Neuronal stem cell (in vitro differentiated cells): Measurements from ENCODE around the gene ACSS1.

Experiments used
- DNase-seq: peaks from one replicate; pipeline ENCODE4 v3.0.0-alpha.2; 2013; ENCODE audit warnings: low spot score
- H2AFZ ChIP-seq: one replicate; pipeline ENCODE4 v1.6.1; 2013; ENCODE audit warnings: mild to moderate bottlenecking, low read length, inconsistent platforms
- H2AK5ac ChIP-seq: 2 replicates; pipeline ENCODE4 v1.6.1; 2013; ENCODE audit warnings: low read depth, mild to moderate bottlenecking, inconsistent platforms, low read length, moderate library complexity, mixed read lengths
- H2BK120ac ChIP-seq: 2 replicates; pipeline ENCODE4 v1.6.1; 2013; ENCODE audit warnings: low read depth, mild to moderate bottlenecking, inconsistent platforms, low read length, moderate library complexity, mixed read lengths
- H2BK12ac ChIP-seq: one replicate; pipeline ENCODE4 v1.6.1; 2013; ENCODE audit warnings: low read length, inconsistent platforms
- H2BK15ac ChIP-seq: 2 replicates; pipeline ENCODE4 v1.6.1; 2013; ENCODE audit warnings: mild to moderate bottlenecking, low read length, inconsistent platforms, mixed read lengths
- H2BK5ac ChIP-seq: one replicate; pipeline ENCODE4 v1.6.1; 2013; ENCODE audit warnings: inconsistent platforms, mild to moderate bottlenecking, low read length, moderate library complexity
- H3K14ac ChIP-seq: one replicate; pipeline ENCODE4 v1.6.1; 2013; ENCODE audit warnings: low read length, inconsistent platforms
- H3K18ac ChIP-seq: 2 replicates; pipeline ENCODE4 v1.6.1; 2013; ENCODE audit warnings: low read length, inconsistent platforms
- H3K23ac ChIP-seq: 2 replicates; pipeline ENCODE4 v1.6.1; 2013; ENCODE audit warnings: low read depth, mild to moderate bottlenecking, mixed read lengths, low read length, inconsistent platforms; ENCODE audit not compliant: poor library complexity
- H3K27ac ChIP-seq: replicated peaks from 3 replicates; pipeline ENCODE4 v1.5.1; 2013; ENCODE audit warnings: low read length, inconsistent platforms
- H3K27me3 ChIP-seq, 3 experiments: 2 replicates each; pipeline ENCODE4 v1.6.1; 2013; ENCODE audit warnings: low read length in 3 of 3, mild to moderate bottlenecking in 2 of 3, inconsistent platforms in 1 of 3, low read depth in 1 of 3, mixed read lengths in 1 of 3, moderate library complexity in 1 of 3; ENCODE audit not compliant: control insufficient read depth in 3 of 3, insufficient read depth in 3 of 3
- H3K36me3 ChIP-seq, 2 donors: replicated peaks in 1 of 2; 2 replicates each; pipeline ENCODE4 v1.6.1; 2013; ENCODE audit warnings: low read length in 2 of 2; ENCODE audit not compliant: control insufficient read depth in 2 of 2, insufficient read depth in 2 of 2
- H3K4ac ChIP-seq: 2 replicates; pipeline ENCODE4 v1.6.1; 2013; ENCODE audit warnings: inconsistent platforms, mild to moderate bottlenecking, low read length, moderate library complexity
- H3K4me1 ChIP-seq, 2 donors: 1 replicate in 1 of 2; 2 replicates in 1 of 2; pipeline ENCODE4 v1.6.1; 2013; ENCODE audit warnings: low read length in 2 of 2, low read depth in 1 of 2; ENCODE audit not compliant: control insufficient read depth in 2 of 2, insufficient read depth in 1 of 2
- H3K4me2 ChIP-seq: one replicate; pipeline ENCODE4 v1.6.1; 2013; ENCODE audit warnings: mild to moderate bottlenecking, low read length, inconsistent platforms; ENCODE audit not compliant: insufficient read depth, poor library complexity, severe bottlenecking
- H3K4me3 ChIP-seq, 2 donors: 2 replicates each; pipeline ENCODE4 v1.5.1; 2013; ENCODE audit warnings: low read length in 2 of 2, mild to moderate bottlenecking in 2 of 2, inconsistent platforms in 1 of 2, moderate library complexity in 1 of 2
- H3K79me1 ChIP-seq: one replicate; pipeline ENCODE4 v1.6.1; 2013; ENCODE audit warnings: low read depth, mild to moderate bottlenecking, inconsistent platforms, low read length, moderate library complexity
- H3K9ac ChIP-seq: one replicate; pipeline ENCODE4 v1.6.1; 2013; ENCODE audit warnings: mild to moderate bottlenecking, low read depth, low read length, inconsistent platforms; ENCODE audit not compliant: poor library complexity
- H3K9me3 ChIP-seq, 2 donors: replicated peaks in 1 of 2; 2 replicates each; pipeline versions ENCODE3 to v1.6.1; 2013; ENCODE audit warnings: low read length in 2 of 2, mild to moderate bottlenecking in 2 of 2, inconsistent platforms in 1 of 2, low read depth in 1 of 2, mixed read lengths in 1 of 2, moderate library complexity in 1 of 2; ENCODE audit not compliant: control insufficient read depth in 2 of 2, insufficient read depth in 1 of 2
- H4K8ac ChIP-seq: one replicate; pipeline ENCODE4 v1.6.1; 2013; ENCODE audit warnings: low read depth, mild to moderate bottlenecking, inconsistent platforms, low read length, moderate library complexity
- H4K91ac ChIP-seq: one replicate; pipeline ENCODE4 v1.6.1; 2013; ENCODE audit warnings: low read length, low read depth, mild to moderate bottlenecking, inconsistent platforms; ENCODE audit not compliant: poor library complexity
- WGBS, 2 donors: extraction: QIAGEN DNeasy Blood & Tissue Kit; methylation state at CpG; one replicate each; pipeline ENCODE4 v1.1.7; 2013; ENCODE audit warnings: missing lambda C conversion rate in 2 of 2, mixed read lengths in 1 of 2; ENCODE audit not compliant: insufficient read length in 2 of 2, insufficient replicate concordance in 1 of 2; ENCODE audit errors: extremely low coverage in 2 of 2; 5-methylcytosine and 5-hydroxymethylcytosine counted together

Gene ACSS1

DNA sequence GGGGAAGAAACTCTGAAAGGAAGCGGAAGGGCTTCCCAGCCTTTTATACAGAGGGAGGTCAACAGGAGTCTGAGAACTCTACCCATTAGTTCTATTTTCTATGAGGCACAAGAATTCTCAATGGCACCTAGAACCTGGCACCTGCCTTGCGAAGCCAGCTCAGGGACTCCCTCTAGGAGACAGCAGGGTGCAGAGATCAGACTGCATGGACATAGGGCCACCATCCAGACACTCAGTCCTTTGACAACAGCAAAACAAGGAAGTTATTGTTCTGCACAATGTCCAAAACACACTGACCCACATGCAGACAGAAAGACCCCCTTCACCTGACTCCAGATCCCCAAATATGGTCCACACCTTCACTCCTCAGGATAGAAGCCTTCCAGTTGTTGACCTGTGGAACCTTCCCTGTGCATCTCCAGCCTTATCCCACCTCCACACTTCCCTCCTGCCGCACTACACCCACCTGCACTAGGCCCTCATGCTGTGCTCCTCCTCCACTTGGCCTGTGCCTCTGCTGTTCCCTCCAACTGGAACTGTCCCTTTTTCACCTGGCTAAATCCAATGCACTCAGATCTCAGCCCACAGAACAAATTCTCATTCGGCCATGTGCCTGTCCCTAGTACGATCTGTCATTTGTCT, 27.8 kb downstream of the ACSS1 start:
- H2AFZ ChIP-seq = no peak overlapping the region
- no peak overlapping the region for H3K4ac ChIP-seq
- no peaks in the 10 kb centered on the region for H3K79me1 ChIP-seq
- no peaks in the 10 kb centered on the region for H3K36me3 ChIP-seq
- H4K8ac ChIP-seq = no peak overlapping the region
- H2BK120ac ChIP-seq = no peak overlapping the region
- WGBS, 2 donors = no CpG with 5 or more reads among the region's 5 CpGs
- no peak overlapping the region for H3K4me3 ChIP-seq
- H3K23ac ChIP-seq = no peak overlapping the region
- no peak overlapping the region for H3K18ac ChIP-seq
- H2AK5ac ChIP-seq = no peak overlapping the region
- no peak overlapping the region for H2BK5ac ChIP-seq
- no peak overlapping the region for H3K14ac ChIP-seq
- H3K4me1 ChIP-seq = peaks cover 11 to 17% of the 10 kb centered on the region in 2 donors
- H2BK15ac ChIP-seq = no peak overlapping the region
- no peak overlapping the region for H2BK12ac ChIP-seq
- no peak overlapping the region for H3K27ac ChIP-seq
- peaks cover 0 to 2% of the 10 kb centered on the region in 2 donors for H3K9me3 ChIP-seq
- no peak overlapping the region for H3K4me2 ChIP-seq
- no peak overlapping the region for H3K9ac ChIP-seq
- DNase-seq = no peak
- H3K27me3 ChIP-seq = no peaks in the 10 kb centered on the region
- no peak overlapping the region for H4K91ac ChIP-seq

DNA sequence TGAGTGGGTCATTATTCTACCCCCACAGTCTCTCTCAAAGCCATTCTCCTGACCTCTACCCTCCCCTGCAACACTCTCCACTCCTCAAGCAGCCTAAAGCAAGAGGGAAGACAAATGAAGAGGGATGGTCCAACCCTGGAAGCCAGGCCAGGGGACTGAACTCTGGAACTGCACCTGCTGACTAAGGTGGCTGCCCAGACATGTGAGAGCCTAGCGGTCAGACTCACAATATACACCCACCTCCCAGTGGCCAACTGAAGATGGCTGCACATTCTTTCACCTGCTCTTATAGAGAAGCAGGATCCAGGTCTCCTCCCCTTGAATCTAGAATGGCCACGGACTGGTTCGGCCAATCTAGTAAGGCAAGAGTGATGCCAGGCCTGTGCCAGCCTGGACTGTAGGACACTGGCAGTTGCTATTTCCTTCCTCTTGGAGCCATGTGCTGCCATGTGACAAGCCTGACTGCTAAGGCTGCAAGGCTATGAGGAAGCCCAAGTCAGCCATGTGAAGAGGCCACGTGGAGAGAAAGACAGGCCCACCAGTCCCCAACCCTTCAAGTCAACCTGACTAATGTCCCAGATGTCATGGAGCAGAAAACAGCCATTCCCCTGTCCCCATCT, 31.8 kb downstream of the ACSS1 start:
- Histone ChIP-seq H4K8ac (no peak overlapping the region), H2BK5ac (no peak overlapping the region), H3K9me3 (no peaks in the 10 kb centered on the region), H2BK12ac (no peak overlapping the region), H2AFZ (no peak overlapping the region), H3K27me3 (no peaks in the 10 kb centered on the region), H2BK15ac (no peak overlapping the region), H3K4me3 (no peak overlapping the region), H3K4ac (no peak overlapping the region), H3K36me3 (no peaks in the 10 kb centered on the region), H3K18ac (no peak overlapping the region), H3K9ac (no peak overlapping the region), H3K79me1 (no peaks in the 10 kb centered on the region), H2BK120ac (no peak overlapping the region), H3K14ac (no peak overlapping the region), H3K4me1 (no peaks in the 10 kb centered on the region), H3K4me2 (no peak overlapping the region), H4K91ac (no peak overlapping the region), H3K23ac (peak overlapping the region; percentile 19), H3K27ac (no peak overlapping the region), H2AK5ac (no peak overlapping the region)
- no CpG with 5 or more reads among the region's 4 CpGs for WGBS, 2 donors
- DNase-seq = no peak

DNA sequence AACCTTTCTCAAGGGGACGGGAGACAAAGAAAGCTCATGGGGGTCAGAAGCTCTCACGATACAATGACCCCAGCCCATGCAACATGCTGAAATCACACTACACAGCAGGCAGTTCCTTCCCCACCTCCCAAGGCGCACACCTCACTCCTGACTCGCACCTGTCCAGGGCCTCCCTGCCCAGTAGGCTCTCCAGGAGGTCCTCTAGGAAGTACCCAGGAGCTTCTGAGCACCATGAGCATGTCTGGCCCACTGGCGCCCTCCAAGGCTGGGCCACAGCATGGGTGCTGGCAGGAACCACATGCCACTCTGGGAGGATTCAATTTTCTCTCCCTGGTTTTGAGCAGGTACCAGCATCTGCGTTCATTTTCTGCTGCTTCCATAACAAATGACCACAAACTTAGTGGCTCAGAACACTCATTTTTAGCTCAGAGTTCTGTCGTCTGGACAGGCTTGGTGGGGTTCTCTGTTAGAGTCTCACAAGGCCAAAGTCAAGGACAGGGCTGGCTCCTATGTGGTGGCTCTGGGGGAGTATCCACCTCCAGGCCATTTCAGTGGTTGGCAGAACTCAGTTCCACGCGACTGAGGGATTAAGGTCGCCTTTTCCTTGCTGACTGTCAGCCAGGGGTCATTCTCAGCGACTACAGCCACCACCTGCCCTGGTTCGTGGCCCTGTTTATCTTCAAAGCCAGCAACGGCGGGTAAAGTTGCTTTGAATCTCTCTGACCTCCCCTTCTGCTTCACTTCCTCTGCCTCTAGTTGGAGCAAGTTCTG, 32.7 kb downstream of the ACSS1 start:
- Histone ChIP-seq H3K36me3 (no peaks in the 10 kb centered on the region), H3K79me1 (no peaks in the 10 kb centered on the region), H3K4me3 (no peak overlapping the region), H3K23ac (no peak overlapping the region), H2BK12ac (no peak overlapping the region), H3K14ac (no peak overlapping the region), H3K27me3 (no peaks in the 10 kb centered on the region), H2AFZ (no peak overlapping the region), H4K91ac (no peak overlapping the region), H3K4me1 (no peaks in the 10 kb centered on the region), H3K4ac (no peak overlapping the region), H2BK15ac (no peak overlapping the region), H3K9ac (no peak overlapping the region), H2BK5ac (no peak overlapping the region), H3K4me2 (no peak overlapping the region), H3K27ac (no peak overlapping the region), H2BK120ac (no peak overlapping the region), H2AK5ac (peak overlapping the region; percentile 58), H4K8ac (no peak overlapping the region), H3K9me3 (no peaks in the 10 kb centered on the region), H3K18ac (peak overlapping the region; percentile 42)
- DNase-seq = no peak
- no CpG with 5 or more reads among the region's 14 CpGs for WGBS, 2 donors

DNA sequence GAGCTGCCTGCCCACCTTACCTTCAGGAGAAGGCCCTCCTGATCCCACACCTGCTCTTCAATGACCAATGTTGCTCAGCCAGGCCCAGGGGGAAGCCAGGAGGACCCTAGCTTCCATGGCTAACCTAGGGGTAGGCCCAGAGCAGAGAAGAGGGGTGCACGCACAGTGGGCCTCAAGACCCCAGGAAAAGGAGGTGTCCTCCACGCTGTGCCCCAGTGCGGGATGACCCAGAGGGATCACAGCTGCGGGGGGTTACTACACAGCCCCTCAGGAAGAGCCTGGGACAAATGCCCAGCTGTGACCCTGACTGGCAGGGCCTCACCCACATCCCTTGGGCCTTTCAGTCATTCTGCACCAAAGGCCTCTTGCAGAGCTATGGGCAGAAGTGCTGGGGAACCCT, 33.8 kb downstream of the ACSS1 start:
- Histone ChIP-seq H2BK120ac (no peak overlapping the region), H2BK12ac (no peak overlapping the region), H3K18ac (peak overlapping the region; percentile 32), H2AFZ (no peak overlapping the region), H3K9ac (peak overlapping the region; percentile 30), H3K23ac (peak overlapping the region; percentile 34), H3K4ac (no peak overlapping the region), H2BK5ac (no peak overlapping the region), H3K27me3 (no peaks in the 10 kb centered on the region), H2AK5ac (peak overlapping the region; percentile 57), H3K79me1 (no peaks in the 10 kb centered on the region), H2BK15ac (no peak overlapping the region), H3K9me3 (no peaks in the 10 kb centered on the region), H3K4me3 (no peak overlapping the region), H3K4me2 (no peak overlapping the region), H3K4me1 (no peaks in the 10 kb centered on the region), H4K8ac (no peak overlapping the region), H3K36me3 (no peaks in the 10 kb centered on the region), H4K91ac (no peak overlapping the region), H3K27ac (no peak overlapping the region), H3K14ac (peak overlapping the region; percentile 85)
- no peak for DNase-seq
- no CpG with 5 or more reads among the region's 4 CpGs for WGBS, 2 donors
